Epithelial cell of esophagus (primary cell): Measurements from ENCODE around the gene ZNF157.

ENCODE experiments used
- DNase-seq: peaks from one replicate; pipeline ENCODE4 v3.0.0; 2010; ENCODE audit warnings: low read depth
- H3K4me3 ChIP-seq: 2 replicates; pipeline ENCODE4 v1.5.1; 2011; ENCODE audit warnings: mild to moderate bottlenecking, low read length, control low read depth
- CTCF ChIP-seq: IDR thresholded peaks from 2 replicates; pipeline ENCODE4 v1.5.1; 2011; ENCODE audit warnings: low read depth, mild to moderate bottlenecking, low read length, control low read depth, inconsistent platforms; ENCODE audit not compliant: insufficient read depth; ENCODE audit errors: missing control alignments

Gene ZNF157

GRCh38 chrX:47360423-47361179, 9.8 kb upstream of the ZNF157 start:
- DNase-seq: no peak
- no peak overlapping the region for H3K4me3 ChIP-seq

GRCh38 chrX:47361538-47362511, 8.6 kb upstream of the ZNF157 start:
- H3K4me3 ChIP-seq: peak overlapping the region; percentile 25
- no peak for TF ChIP-seq CTCF
- DNase-seq: peak; percentile 92

More at GRCh38 chrX:47360423-47361179, 9.8 kb upstream of the ZNF157 start:
- TF ChIP-seq CTCF: no peak

DNA sequence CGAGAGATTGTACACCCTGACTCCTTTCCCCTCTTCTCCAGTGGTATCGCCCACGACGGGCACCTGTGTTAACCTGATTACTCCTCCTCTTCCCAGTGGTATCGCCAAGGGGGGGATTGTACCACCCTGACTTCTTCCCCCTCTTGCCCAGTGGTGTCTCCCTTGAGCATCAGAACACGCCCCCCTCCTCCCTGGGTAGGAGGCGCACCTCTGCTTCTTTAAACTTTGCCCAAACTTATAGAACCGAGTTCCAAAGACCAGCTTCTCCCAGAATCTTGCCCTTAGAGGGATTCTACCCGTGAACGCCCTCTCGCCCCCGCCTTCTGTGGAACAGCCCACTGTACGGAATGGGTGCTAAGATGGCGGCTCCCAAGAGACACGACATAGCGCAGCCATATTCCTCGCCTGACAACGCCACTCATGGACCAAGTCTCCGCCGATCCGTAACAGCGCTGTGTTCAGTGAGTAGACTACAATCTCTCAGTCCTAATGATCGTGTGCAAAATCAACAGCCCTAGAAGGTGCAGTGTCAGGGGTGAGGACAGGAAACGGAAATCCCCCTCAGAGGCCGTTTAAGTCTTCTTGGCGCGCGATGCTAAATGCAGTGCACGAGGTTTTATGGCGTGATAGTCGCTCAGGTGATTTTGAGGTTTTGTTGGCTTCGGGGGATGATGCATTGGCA, 4.2 kb upstream of the ZNF157 start:
- H3K4me3 ChIP-seq: peak overlapping the region; percentile 42
- peak; percentile 76 for DNase-seq
- no peak for TF ChIP-seq CTCF

- TF ChIP-seq CTCF: no peak
- H3K4me3 ChIP-seq: no peak overlapping the region
- no peak for DNase-seq
Observed at GRCh38 chrX:47373198-47373597, 2.8 kb downstream of the ZNF157 start.

DNA sequence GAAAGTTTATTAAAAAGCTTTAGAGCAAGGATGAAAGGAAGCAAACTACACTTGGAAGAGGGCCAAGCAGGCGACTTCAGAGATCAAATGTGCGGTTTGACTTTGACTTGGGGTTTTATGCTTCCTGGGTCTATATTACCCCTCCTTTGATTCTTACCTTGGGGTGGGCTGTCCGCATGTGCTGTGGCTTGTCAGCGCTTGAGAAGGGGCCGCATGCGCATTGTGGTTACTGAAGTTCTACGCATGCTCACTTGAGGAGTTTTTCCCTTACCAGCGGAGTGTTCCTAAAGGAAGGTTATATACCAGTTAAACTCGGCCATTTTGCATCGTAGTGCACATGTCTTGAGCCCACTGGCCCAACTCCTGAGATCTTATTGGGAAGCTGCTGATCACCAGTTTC, 9.9 kb downstream of the ZNF157 start:
- H3K4me3 ChIP-seq: peak overlapping the region; percentile 35
- TF ChIP-seq CTCF: no peak
- DNase-seq: peak; percentile 64

DNA sequence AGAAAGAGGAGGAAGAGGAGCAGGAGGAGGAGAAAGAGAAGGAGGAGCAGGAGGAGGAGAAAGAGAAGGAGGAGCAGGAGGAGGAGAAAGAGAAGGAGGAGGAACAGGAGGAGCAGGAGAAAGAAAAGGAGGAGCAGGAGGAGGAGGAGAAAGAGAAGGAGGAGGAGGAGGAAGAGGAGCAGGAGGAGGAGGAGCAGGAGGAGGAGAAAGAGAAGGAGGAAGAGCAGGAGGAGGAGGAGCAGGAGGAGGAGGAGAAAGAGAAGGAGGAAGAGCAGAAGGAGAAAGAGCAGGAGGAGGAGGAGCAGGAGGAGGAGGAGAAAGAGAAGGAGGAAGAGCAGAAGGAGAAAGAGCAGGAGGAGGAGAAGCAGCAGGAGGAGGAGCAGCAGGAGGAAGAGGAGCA, 10.5 kb downstream of the ZNF157 start:
- DNase-seq: peak; percentile 27
- H3K4me3 ChIP-seq: peak overlapping the region; percentile 21

DNA sequence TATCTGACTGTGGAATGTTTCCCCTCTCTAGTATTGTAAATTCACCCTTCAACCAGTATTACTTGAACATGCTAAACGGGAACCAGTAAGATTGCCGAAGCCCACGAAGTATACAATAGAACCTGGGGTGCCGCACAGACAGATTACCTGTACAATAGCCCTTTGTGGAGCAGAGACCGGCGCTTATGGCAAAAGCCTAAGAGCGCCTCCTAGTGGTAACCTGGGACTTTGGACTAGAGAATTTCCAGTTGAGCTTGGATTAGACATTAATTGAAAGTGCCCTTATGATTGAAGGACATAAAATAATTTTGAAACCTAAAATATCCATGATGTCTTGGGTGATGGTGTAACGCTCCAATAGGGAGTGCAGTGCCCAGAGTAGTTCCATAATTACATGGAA, 14.1 kb downstream of the ZNF157 start:
- peak; percentile 71 for TF ChIP-seq CTCF
- peak; percentile 75 for DNase-seq
- no peak overlapping the region for H3K4me3 ChIP-seq
